HG03575 (cell line): ENCODE results near the gene NRL.
"Not testable (repeated sequence)": the region's sequence is repeated elsewhere in the genome, so short reads cannot be mapped to it uniquely, and the experiment has no call there.

Experiments
- ATAC-seq: cut with Tn5 transposase; IDR thresholded peaks from one replicate; pipeline ENCODE4 v1.9.1; 2021; ENCODE audit not compliant: unreplicated experiment, insufficient number of reproducible peaks, low FRiP score; ENCODE audit errors: extremely low read depth

The NRL gene

DNA sequence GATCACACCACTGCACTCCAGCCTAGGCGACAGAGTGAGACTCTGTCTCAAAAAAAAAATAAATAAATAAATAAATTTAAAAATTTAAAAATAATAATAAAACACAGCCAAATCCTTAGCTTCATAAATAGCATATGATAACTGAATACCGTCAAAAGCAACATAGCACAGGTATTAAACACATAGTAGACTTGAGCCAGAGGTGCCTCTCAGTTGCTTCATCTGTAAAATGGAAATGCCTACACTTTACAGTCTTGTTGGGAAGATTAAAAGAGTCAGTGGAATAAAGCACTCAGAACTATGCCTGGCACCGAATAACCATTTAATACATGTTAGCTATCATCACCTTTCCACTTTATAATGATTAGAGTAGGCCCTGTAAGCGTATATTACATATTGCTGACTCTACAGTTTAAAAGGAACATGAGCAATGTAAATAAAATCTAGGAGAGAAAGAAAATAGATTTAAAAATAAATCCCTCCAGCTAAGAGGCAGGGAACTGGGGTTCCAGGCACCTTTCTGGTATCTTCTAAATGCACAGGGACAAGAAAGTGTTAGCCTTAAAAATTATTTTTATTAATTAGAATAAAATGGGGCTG lies 8.0 kb downstream of the NRL start:
- ATAC-seq: no peak

DNA sequence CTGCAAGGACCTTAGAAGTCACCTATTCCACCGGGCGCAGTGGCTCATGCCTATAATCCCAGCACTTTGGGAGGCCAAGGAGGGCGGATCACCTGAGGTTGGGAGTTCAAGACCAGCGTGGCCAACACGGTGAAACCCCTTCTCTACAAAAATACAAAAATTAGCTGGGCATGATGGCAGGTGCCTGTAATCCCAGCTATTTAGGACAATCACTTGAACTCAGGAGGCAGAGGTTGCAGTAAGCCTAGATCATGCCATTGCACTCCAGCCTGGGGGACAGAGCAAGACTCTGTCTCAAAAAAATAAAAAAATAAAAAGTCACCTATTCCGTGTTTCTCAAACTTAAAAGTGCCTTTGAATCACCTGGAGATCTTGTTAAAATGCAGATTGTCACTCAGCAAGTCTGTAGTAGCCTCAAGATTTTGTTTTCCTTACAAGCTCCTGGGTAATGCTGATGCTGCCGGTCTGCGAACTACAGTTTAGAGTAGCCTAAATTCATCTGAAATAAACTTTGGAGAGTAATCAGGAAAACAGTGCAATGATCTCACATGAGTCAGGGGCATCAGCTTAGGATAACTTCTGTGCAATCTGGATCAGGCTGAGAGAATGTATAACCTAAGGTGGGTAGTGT lies 9.0 kb downstream of the NRL start:
- not testable (repeated sequence) for ATAC-seq

DNA sequence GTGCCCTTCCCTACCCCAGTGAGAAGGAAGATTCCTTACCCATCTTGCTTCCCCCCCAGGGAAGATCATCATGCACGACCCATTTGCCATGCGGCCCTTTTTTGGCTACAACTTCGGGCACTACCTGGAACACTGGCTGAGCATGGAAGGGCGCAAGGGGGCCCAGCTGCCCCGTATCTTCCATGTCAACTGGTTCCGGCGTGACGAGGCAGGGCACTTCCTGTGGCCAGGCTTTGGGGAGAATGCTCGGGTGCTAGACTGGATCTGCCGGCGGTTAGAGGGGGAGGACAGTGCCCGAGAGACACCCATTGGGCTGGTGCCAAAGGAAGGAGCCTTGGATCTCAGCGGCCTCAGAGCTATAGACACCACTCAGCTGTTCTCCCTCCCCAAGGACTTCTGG lies 11.3 kb downstream of the NRL start:
- no peak for ATAC-seq

DNA sequence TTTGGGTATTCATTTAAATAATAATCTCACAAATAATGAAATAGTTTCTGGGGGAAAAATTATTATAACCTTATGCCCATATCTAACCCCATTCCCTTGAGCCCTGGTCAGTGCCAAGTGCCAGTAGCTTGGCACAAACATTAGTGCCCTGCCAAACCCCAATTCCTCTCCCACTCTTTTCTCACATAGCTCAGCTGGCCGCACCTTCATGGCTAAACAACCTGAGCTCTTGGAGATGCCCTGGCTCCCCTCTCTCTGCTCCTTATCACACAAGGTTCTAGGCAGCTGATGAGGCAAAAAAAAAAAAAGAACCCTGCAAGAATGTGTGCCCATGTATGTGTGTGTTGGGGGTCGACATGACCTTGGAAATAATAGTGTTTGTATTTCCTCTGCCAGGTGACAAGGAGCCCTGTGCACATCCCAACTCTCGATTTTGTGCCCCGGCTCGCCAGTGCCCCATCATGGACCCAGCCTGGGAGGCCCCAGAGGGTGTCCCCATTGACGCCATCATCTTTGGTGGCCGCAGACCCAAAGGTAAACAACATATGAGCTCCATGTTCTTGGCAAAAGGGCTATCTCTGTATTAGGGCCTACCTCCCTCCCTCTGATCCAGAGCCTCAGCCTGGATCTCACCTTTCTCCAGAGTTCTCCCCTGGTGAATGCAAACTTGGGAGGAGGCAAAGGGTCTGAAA lies 12.2 kb downstream of the NRL start:
- ATAC-seq: no peak

DNA sequence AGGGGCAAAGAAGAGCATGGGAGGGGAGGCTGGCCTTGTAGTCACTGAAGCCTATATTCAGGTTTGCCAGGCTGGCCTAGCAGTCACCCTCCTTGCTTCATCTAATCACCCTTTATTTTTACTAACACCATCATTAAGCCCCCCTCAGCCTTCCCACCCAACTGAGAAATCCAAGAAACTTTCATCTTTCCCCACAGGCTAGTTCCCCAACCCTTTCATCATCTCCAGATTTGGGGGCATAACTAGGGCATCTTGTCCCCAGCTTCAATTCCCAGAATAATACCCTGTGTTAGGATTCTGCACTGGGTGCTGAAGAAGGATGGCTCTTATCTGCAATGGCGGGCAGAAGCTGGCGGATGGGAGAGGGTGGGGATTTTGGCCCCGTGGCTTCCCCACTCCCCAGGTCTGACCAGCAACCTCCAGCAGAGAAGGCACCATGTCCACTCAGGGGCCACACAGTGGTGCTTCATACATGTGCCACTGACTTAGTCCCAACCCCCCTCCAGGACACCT lies 13.7 kb downstream of the NRL start:
- no peak for ATAC-seq

DNA sequence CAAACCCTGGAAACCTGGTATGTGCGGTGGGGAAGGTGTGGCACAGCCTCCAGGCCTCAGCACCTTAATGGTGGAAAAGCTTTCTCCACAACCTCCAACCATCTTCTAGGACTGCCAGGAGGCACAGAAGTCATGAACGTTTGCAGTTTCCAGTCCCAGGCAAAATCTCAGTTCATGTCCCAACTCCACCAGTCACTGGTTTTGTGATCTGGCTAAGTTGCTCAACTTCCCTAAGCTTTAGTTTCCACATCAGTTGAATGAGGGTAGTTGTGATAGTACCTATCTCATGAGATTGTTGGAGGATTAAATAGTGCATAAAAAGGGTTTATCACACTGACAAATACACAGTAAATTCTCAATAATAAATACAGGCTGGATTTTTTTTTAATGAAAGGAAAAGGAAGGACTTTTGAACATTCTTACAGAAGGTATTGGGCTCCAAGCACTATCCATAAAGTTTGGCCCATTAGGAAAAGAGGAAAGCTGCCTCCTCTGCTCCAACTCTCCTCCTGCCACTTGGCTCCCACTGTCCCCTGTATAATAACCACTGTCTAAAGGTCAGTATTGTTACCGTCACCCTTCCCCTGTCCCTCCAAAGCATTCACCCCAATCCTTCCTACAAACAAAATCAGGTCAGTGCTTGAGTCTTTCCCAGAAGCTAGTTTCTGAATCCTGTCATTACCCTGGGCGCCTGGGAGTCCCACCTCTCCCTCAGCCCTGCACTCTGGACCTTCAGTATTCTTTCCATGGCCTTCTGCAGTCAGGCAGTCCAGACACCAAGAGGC lies 14.4 kb downstream of the NRL start:
- ATAC-seq: no peak

DNA sequence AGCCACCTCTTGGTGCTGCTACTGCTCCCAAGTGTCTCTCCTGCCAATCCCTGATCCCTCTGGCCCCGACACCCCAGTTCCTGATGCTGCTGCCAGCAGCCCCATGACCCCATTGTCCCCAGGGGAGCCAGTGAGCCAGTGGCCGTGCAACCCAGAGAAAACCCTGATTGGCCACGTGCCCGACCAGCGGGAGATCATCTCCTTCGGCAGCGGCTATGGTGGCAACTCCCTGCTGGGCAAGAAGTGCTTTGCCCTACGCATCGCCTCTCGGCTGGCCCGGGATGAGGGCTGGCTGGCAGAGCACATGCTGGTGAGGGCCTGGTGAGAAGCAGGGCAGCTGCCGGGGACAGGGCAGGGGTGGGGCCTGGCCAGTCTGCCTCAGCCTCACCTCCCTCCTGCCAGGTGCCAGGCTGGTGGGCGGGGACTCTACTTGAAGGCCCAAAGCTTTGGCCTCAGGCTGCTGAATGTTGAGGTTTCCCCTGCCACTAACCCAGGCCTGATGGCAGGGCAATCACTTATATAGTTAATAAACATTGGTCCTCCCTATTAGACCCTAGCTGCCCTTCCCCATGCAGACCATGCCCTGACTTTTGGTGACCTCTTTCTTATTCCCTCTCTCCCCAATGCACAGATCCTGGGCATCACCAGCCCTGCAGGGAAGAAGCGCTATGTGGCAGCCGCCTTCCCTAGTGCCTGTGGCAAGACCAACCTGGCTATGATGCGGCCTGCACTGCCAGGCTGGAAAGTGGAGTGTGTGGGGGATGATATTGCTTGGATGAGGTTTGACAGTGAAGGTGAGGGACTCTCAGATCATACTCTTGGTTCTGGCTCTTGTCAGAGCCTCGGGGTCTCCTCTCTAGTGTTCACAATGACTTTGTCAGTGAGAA lies 15.6 kb downstream of the NRL start:
- ATAC-seq: no peak

DNA sequence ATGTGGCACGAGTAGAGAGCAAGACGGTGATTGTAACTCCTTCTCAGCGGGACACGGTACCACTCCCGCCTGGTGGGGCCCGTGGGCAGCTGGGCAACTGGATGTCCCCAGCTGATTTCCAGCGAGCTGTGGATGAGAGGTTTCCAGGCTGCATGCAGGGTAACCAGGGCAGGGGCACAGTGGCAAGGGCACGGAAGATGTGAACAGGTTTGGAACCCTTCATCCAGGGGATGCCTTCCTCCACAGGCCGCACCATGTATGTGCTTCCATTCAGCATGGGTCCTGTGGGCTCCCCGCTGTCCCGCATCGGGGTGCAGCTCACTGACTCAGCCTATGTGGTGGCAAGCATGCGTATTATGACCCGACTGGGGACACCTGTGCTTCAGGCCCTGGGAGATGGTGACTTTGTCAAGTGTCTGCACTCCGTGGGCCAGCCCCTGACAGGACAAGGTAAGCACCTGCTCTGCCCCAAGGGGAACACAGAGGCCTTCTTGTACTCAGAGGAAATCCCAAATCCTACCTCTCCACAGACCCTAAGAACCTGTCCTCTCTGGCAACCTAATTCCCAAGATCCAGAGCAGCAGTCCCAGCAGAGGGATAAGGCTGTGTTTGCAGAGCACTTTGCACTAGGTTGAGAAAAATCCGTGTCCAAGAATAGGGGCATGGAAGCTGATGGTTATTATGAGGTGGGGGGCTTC lies 16.4 kb downstream of the NRL start:
- no peak for ATAC-seq

DNA sequence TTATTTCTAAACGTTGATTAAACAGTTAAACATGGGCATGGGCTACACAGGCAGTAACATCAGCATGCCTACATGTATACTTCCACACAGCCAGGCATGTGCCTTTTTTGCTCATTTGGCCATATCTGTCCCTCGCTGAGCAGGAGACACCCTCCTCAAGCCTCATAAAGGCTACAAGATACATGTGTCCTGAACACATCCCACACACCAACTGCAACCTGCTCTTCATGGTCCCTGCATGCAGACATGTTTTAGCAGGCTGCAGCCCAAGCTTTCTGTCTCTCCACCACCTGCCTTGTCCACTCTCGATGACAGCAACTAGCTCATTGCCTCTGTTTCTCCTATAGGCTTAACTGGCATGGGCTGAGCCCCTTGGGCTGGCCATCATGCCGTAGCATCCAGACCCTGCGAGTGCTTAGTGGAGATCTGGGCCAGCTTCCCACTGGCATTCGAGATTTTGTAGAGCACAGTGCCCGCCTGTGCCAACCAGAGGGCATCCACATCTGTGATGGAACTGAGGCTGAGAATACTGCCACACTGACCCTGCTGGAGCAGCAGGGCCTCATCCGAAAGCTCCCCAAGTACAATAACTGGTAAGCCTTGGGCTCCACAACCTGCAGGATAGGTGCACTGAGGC lies 18.1 kb downstream of the NRL start:
- ATAC-seq: no peak

DNA sequence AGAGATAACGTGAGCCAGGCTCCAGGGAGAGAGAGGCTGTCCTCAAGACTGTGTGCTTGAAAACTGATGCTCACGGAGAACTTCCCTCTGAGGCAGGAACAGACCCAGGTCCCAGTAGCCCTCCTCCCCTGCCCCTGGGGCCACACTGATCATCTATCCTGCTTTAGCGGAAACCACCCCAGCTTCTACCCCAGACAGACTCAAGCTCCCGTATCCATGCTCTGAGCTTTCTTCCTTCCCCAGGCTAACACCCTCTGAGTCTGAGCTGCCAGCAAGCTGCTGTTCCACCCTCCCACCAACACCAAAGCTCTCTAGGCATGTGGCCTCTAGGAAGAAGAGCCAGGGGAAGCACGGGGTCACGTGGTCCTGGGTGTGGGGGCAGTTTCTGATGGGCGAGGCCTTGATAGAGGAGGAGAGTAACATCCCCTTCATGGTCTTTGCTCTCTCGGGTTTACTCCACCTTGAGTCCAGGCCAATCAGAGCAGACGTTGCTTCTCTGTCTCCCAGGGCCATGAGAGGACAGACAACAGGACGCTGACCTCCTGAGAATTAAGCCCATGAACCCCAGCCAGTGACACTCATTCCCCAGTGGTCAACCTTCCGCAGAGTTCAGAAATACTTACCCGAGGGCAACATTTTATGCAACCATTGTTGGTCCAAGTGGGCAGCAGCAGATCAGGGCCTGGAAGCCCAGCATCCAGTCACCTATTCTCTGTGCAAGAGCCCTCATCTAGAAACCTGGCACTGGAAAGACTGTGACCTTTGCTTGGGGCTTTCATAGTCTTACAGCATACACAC lies 19.3 kb downstream of the NRL start:
- no peak for ATAC-seq

DNA sequence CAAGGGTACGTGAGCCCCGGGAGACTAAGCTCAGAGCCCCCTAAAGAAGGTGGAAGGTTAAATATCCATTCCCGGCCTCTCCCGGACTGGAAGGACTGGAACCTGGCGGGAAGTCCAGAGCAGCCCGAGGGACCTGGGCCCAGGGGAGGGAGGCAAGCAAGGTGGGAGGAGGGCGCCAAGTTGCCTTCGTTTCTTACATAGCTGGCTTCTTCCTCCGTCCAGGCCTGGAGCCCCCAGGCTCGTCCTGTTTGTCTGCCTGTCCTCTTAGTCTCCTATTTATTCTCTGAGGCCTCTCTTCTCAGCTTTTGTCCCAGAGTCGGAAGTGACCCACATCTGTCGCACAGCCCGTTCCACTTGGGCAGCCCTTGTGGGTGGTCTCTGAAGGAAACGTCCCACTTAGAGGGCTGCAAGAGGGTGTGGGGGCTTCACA lies 19.9 kb downstream of the NRL start:
- ATAC-seq: no peak

DNA sequence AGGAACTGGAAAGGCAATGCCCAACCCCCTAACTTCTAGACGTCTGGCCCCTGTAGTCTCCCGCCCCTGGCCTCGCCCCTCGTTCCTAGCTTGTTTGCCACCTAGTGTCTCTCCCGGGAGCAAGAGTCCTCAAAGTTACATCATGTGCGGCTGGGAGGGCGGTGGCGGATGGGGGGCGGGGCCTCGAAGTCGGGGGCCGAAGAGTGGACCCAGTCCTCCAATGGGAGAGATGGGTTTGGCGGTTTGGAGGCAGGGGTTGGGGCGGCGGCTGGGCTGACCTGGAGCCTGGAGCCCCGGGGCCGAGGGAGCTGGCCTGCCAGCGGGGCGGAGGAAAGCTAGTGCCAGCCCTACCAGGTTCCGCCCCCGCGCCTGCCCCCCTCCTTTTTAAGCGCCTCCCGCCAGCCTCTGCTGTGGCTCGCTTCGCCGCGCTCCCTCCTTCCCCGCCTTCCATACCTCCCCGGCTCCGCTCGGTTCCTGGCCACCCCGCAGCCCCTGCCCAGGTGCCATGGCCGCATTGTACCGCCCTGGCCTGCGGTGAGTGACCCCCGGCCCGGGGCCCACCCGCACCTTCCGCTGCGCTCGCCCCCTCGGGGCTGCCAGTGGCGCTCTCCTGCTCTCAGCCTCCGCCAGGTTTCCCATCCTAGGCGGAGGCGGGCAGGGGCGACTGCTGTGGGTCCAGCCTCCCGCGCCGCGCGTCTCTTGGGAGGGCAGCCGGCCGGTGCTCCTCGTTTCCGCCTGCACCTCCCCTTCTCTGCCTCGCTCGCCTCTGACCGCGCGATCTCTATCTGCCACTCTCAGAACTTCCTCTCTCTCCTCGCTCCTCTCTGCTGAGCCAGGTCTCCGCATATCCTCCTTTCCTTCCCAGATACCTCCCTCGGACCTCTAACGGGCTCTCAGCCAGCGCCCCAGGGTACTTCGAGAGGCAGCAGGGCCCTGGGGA lies 20.6 kb downstream of the NRL start, which contains the start of gene PCK2:
PCK2 (plus strand) TSS at position 411 of the 940 bp plus-strand sequence; CDS start at position 506, 95 bp downstream.
- no peak for ATAC-seq

DNA sequence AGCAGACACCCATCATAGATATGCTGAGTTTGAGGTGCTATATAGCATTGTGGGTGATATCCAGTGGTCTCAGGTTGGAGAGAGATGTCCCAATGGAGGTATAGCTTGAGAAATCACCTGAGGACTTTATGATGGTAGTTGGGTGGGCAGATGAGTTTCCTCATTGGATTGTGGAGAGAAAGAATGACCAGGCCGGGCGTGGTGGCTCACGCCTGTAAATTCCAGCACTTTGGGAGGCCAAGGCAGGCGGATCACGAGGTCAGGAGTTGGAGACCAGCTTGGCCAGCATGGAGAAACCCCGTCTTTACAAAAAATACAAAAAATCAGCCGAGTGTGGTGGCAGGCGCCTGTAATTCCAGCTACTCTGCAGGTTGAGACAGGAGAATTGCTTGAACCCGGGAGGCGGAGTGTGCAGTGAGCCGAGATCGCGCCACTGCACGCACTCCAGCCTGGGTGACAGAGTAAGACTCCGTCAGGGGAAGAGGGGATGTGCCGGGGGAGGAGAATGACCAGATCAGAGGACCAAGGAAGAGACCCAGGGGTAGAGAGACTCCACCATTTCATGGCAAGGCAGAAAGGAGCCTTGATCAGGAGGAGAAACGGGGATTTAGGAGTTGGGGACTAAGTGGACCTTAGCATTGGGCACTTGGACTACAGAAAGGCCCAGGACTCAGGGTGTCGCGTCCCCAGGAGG lies 21.4 kb downstream of the NRL start:
- ATAC-seq: no peak

DNA sequence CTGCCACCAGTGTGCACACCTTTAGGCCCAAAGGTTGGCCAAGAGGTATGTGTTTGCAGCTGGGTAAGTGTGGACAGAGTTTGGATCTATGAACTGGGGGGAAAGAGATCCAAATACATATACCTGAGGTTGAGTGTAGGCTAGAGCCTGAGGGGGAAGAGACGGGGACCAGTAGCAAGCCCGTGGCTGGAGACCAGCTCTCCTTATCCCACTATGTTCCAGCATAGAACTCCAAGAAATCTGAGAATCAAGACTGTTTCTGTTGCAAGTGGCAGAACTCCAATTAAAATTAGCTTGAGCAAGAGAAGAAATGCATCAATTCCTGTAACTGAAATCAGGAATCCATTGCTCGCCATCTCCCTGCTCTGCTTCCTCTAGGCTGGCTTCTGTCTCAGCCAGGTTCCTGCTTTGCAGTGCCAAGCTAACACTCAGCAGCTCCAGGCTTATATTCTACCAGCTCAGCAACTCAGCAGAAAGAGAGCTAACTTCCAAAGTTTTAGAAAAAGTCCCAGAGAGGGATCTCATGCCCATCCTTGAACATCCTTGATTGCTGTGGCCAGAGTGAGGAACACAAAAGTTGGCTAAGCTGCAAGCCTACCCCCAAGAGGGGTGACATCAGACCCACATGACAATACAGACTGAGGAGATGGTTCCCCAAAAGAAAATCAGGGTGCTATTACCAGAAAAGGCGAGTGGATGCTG lies 22.1 kb downstream of the NRL start:
- ATAC-seq: no peak

DNA sequence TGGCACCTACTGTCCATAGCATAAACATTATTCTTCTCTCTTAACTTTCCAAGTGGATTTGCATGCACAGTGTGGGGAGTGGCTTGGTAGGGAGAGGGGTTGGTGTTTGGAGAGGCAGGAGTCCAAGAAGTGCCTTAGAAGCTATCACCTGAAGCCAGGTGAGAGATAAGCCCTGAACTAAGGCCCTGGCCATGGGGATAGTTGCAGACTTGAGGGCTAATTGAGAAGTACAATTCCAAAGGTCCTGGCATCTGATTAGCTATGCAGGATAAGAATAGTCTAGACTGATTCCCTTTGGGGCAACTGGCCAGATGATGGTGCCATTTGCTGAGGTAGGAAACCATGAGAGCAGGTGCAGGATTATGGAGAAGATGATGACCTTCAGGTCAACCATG lies 22.6 kb downstream of the NRL start:
- no peak for ATAC-seq
